HL-60 (cell line): ENCODE results near the gene NRP2.

ENCODE experiments used
- DNase-seq, 2 experiments: peaks; one replicate each; pipeline ENCODE4 v3.0.0-alpha.2; 2010 to 2020; ENCODE audit warnings: low read depth in 1 of 2, low spot score in 1 of 2
- H3K27ac ChIP-seq: fragments of 250-450 bp; sonication (Bioruptor Pico); replicated peaks from 2 replicates; pipeline ENCODE4 v1.5.1; 2020; ENCODE audit warnings: mild to moderate bottlenecking, moderate library complexity
- H3K27me3 ChIP-seq: fragments of 250-450 bp; sonication (Bioruptor Pico); 2 replicates; pipeline ENCODE4 v1.5.1; 2021; ENCODE audit warnings: mild to moderate bottlenecking, moderate library complexity; ENCODE audit not compliant: insufficient read depth, poor library complexity, severe bottlenecking
- H3K4me3 ChIP-seq: replicated peaks from 2 replicates; pipeline ENCODE4 v1.5.1; 2011; ENCODE audit warnings: mild to moderate bottlenecking, control low read depth, low read length; ENCODE audit not compliant: insufficient read depth
- CTCF ChIP-seq: IDR thresholded peaks from one replicate; pipeline ENCODE4 v1.5.1; 2011; ENCODE audit warnings: low read length, control low read depth, inconsistent platforms; ENCODE audit not compliant: insufficient read depth
- GABPA ChIP-seq: IDR thresholded peaks from 2 replicates; pipeline ENCODE4 v1.6.1; 2012; ENCODE audit warnings: low read depth
- POLR2AphosphoS5 ChIP-seq: IDR thresholded peaks from 2 replicates; pipeline ENCODE4 v1.6.1; 2012; ENCODE audit warnings: low read depth
- SPI1 ChIP-seq: IDR thresholded peaks from 2 replicates; pipeline ENCODE4 v1.6.1; 2012; ENCODE audit warnings: low read depth, mild to moderate bottlenecking, borderline replicate concordance
- TF ChIP-seq, protein P1 (sequence below): IDR thresholded peaks from 2 replicates; pipeline ENCODE4 v1.6.1; 2012; ENCODE audit warnings: low read depth; ENCODE audit not compliant: insufficient replicate concordance

Gene NRP2

DNA sequence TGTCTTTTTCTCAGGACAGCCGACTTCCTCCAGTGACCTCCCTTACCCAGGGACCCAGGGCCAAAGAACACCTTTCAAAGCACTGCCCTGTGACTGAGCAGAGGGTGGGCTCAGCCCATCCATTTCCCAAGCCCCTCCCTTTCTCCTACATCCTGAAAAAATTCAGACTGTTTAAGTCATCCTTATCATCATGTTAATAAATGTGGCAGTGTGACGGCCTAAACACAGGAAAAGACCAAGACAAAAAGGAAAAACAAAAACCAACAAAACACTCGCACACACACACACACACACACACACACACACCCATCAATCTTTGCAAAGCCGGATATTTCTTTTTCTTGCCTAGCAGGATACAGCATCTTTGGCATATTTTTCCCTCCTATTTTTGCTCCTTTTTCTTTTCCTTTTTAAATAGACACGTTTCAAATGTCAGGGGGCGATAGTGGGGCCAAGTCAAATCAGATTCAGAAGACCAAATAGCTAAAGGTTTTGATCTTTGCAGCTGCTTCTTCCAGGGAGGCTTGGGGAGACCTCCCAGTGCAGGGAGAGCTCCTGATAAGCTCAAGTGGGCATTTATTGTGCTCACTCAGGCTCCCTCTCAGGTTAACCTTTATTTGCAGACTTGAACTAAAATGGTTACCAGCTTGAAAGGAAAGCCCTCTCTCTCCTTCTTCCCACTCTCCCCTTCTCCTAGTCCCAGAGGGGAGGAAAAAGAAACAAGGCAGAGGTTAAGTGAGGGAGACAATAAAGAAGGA lies 39.5 kb upstream of the NRP2 start:
- Histone ChIP-seq H3K27me3 (peaks cover 10% of the 10 kb centered on the region), H3K4me3 (no peak overlapping the region), H3K27ac (no peak overlapping the region)
- DNase-seq: no peak
- TF ChIP-seq POLR2AphosphoS5 (no peak), GABPA (no peak), CTCF (no peak), SPI1 (no peak)
- TF ChIP-seq, protein P1, sequence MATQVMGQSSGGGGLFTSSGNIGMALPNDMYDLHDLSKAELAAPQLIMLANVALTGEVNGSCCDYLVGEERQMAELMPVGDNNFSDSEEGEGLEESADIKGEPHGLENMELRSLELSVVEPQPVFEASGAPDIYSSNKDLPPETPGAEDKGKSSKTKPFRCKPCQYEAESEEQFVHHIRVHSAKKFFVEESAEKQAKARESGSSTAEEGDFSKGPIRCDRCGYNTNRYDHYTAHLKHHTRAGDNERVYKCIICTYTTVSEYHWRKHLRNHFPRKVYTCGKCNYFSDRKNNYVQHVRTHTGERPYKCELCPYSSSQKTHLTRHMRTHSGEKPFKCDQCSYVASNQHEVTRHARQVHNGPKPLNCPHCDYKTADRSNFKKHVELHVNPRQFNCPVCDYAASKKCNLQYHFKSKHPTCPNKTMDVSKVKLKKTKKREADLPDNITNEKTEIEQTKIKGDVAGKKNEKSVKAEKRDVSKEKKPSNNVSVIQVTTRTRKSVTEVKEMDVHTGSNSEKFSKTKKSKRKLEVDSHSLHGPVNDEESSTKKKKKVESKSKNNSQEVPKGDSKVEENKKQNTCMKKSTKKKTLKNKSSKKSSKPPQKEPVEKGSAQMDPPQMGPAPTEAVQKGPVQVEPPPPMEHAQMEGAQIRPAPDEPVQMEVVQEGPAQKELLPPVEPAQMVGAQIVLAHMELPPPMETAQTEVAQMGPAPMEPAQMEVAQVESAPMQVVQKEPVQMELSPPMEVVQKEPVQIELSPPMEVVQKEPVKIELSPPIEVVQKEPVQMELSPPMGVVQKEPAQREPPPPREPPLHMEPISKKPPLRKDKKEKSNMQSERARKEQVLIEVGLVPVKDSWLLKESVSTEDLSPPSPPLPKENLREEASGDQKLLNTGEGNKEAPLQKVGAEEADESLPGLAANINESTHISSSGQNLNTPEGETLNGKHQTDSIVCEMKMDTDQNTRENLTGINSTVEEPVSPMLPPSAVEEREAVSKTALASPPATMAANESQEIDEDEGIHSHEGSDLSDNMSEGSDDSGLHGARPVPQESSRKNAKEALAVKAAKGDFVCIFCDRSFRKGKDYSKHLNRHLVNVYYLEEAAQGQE: no peak

DNA sequence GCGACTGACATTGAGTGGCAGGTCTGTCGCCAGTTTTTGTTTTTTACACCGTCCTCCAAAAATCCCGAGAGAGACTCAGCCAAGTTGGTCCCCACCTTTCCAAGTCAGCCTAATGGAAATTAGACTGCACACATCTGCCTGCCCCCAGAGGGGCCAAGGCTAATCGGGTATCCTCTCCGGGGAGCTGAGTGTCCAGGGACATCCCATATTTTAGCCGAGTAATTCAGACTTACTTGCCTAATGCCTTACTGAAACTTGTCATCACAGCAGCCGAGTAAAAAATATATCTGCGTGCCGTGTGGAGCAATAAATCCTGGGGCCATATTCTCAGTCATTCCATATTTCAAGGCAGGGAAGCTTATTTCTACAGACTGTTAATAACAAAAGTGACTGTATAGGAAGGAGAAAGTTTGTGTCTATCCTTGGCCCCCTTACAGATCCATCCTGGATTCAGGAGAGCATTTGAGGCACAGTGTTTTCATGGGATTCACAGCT lies 38.9 kb upstream of the NRP2 start:
- TF ChIP-seq, protein P1: no peak
- peaks cover 6% of the 10 kb centered on the region for H3K27me3 ChIP-seq
- DNase-seq: no peak
- H3K27ac ChIP-seq: no peak overlapping the region
- H3K4me3 ChIP-seq: no peak overlapping the region

- no peak for DNase-seq
- Histone ChIP-seq H3K27me3 (peaks cover 6% of the 10 kb centered on the region), H3K4me3 (no peak overlapping the region), H3K27ac (no peak overlapping the region)
- TF ChIP-seq CTCF (no peak), POLR2AphosphoS5 (no peak), GABPA (no peak), SPI1 (no peak)
- TF ChIP-seq, protein P1: no peak
Observed at GRCh38 chr2:205644018-205644417, 38.3 kb upstream of the NRP2 start.
